ENCODE results near the gene PPID.
"Not testable (repeated sequence)": the region's sequence is repeated elsewhere in the genome, so short reads cannot be mapped to it uniquely, and the experiment has no call there.

Gene PPID

DNA sequence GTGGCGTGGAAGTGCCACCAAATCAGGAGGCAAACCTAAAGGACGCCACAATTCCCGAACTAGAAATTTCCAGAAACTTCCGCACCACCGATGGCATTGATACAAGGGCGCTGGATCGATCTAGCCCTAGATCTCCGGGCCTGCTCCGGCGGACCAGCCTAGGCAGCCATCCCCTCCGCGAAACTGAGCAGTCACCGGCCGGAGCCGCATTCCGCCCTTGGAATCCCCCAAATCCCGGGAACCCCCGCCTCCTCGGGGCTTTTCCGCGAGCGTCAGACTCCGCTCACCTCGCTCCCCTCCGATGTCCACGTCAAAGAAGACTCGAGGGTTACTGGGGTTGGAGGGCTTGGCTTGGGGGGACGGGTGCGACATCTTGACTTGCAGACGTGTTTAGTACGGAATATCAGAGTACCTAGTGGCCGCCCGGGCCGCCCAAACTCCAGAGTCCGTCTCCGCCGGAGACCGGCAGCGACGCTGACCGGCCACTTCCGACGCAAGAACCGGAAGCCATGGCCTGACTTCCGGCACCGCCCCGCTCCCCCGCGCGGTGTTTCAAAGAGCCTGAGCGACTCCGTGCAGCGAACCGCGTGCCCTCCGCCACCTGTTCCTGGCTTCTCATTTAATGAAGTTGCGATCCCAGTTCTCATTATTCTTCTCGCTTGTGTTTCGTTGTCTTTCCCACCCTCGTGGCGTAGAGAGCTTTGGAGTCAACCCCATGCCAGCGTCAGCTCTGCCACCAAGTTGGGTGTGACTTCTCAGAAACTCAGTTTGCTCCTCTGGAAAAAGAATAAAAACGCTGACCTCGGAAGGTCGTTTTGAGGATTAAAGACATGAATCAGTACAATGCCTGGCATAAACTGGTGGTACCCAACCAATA, at the start of gene PPID:
Gene PPID (minus strand): TSS at position 480 of the 877 bp plus-strand sequence. CDS start 108 bp downstream, at position 372.
- peak; percentile 91 for DNase-seq

DNA sequence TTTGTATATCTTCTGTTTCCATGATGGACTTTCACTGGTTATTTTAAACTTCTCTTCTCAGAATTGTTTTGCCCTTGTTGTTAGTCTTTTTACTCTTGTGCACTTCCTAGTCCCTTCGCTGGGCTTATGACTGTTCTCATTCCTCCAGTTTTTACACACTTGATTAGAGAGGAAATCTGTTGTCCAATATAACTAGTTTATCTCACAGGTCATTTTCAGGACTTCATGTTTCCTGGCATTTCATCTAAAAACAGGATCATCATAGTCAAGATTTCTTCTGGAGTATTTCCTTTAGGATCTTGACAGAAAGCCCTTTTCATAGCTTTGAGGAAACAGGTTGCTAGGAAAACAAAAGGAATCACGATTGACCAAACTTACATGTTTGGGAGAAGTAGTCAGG, 48.6 kb upstream of the PPID start:
- no peak for DNase-seq

- DNase-seq: no peak
Measured at GRCh38 chr4:158770671-158771070, 47.5 kb upstream of the PPID start.

DNA sequence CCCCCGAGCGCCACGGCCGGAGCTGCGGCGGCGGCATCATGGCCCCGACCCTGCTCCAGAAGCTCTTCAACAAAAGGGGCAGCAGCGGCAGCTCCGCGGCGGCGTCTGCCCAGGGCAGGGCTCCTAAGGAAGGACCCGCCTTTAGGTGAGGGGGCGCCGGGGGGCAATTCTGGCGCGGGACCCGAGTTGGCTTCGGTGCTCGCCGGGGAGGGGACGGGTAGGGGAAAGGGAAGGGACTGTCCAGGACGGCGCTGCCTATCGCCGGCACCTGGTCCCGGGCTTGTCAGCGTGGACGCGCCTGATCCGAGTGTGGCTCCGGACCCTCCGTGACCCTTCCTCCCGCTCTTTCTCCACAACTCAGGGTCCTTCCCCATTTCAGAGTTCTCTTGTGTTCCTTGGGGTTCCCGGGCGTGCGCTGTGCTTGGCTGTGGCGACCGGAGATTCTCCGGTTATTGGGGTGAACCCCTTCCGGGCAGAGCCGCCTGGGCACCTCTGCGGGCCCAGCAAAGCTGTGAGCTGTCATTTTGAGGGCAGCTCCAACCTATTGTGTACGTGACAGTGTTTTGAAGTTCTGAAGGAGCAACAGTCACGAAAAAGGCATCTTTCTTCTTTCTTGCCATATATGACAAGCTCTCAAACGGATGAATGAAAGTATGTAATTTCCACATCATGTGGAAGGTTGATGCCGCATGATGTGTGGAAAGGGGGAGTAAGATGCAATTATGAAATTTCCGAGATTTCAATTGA, 46.2 kb upstream of the PPID start:
- DNase-seq: peak; percentile 60

DNA sequence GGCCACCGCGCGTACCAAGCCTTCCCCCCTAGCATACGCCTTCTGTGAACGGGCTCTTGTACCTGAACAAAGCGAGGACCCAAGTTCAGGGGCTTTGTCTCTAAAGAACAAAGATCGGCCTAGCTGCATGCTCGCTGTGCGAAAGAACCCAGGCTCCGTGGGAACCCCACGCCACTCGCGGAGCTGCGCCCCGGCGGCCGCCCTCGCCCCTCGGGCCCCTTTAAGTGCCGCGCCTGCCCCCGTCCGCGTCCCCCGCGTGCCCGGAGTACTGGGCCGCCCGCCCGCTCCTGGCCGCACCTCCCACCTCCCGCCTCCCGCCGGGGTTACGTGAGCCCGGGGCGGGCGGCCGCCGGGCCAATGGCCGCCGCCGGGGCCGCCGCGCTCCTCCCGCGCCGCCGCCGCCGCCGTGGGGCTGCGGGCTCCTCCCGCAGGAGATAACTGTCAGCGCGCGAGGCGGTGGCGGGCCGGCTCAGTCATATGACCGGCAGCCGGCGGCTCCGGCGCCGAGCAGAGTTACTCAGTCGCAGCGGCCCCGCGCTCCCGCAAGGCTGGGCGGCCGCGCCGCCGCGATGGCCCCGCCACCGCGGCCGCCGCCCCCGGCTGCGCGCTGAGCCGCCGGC, 45.5 kb upstream of the PPID start, which contains the start of gene FNIP2:
Gene FNIP2 (plus strand): TSS at position 472 of the 620 bp plus-strand sequence. CDS start 187 bp downstream, outside the sequence.
- DNase-seq: peak; percentile 76

- DNase-seq: no peak
Measured at GRCh38 chr4:158767451-158767850, 44.3 kb upstream of the PPID start.

- no peak for DNase-seq
Measured at GRCh38 chr4:158766434-158767044, 43.3 kb upstream of the PPID start.

DNA sequence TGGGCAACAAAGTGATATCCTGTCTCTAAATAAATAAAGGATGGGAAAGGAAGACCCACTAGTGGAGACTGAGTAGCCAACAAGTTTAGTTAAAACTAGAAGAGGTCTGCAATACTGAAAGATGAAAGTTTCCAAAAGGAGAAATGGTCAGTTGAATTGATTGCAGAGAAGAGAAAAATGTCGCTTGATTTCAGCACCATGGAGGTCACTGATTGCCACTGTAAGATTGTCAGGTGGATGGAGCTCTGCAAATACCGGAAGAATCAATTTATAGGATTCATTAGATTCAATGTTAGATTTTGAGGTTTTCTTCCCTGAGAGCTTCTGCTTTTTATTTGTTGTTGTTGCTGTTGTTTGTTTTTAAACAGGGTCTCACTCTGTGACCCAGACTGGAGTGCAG, 40.3 kb upstream of the PPID start:
- no peak for DNase-seq

GRCh38 chr4:158762553-158762952, 39.4 kb upstream of the PPID start:
- DNase-seq: no peak

DNA sequence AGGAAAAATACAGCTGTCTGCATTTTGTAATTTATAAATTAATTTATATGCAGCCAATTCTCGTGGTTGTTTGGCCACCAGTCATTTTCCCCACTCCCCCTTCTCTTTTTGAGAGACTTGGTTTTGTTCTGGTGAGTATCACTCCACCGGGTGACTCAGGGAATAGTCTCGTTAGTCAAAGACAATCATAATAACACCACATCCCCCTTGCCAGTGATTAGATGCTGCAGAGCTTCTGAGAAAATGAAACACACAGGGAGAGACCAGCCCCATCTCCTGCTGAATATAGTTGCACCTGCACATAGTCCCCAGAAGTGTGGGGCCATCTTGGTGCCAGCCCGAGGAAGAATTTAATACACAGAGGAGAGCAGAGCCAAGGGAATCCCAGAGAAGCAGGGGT, 37.7 kb upstream of the PPID start:
- no peak for DNase-seq

DNA sequence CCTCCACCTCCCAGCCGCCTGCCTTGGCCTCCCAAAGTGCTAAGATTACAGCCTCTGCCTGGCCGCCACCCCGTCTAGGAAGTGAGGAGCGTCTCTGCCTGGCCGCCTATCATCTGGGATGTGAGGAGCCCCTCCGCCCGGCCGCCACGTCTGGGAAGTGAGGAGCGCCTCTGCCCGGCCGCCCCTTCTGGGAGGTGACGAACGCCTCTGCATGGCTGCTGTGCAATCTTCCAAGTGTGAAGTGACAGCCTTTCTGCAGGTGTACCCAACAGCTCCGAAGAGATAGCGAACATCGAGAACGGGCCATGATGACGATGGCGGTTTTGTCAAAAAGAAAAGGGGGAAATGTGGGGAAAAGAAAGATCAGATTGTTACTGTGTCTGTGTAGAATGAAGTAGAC, 36.3 kb upstream of the PPID start:
- DNase-seq: not testable (repeated sequence)

DNA sequence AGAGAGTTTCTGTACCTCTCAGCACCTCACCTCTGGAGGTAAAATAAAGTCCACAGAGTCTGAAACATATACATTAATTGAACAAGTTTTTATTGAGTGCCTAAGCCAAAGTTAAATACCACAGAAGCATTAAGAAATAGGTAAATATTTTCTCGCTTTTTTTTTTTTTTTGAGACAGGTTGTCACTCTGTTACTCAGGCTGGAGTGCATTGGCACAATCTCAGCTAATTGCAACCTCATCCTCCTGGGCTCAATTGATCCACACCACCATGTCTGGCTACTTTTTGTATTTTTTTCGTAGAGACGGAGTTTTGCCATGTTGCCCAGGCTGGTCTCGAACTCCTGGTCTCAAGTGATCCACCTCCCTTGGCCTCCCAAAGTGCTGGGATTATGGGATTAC, 35.5 kb upstream of the PPID start:
- DNase-seq: no peak

- DNase-seq: no peak
Measured at GRCh38 chr4:158758142-158758541, 34.9 kb upstream of the PPID start.

GRCh38 chr4:158756588-158756987, 33.4 kb upstream of the PPID start:
- no peak for DNase-seq

- not testable (repeated sequence) for DNase-seq
Measured at GRCh38 chr4:158755819-158756218, 32.6 kb upstream of the PPID start.

DNA sequence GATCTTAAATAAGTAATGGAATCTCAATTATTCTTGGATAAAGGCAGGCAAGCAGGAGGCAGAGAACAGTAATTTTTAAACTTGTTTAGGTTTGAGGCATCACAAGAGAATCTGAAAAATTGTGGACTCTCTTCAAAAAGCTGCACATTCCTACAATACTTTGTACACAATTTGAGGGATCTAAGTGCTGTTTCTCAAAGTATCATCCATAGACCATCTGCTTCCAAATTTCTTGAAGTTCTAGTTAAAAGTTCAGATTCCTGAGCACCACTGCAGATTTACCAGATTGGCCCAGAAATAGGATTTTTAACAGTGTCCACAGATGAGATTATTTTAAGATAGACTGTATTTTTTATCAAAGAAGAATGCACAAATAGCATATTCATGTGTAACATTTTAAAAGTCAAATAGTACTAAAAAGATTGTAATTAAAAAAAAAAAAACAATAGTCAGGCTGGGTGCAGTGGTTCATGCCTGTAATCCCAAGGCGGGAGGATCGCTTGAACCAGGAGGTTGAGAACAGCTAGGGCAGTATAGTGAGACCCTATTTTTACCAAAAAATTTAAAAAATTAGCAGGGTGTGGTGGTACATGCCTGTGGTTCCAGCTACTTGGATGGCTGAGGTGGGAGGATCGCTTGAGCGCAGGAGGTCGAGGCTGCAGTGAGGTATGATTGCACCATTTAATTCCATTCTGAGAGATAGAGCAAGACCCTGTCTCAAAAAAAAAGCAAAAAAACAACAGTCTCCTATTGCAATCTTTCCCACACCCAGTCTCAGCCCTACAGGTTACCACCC, 31.4 kb upstream of the PPID start:
- no peak for DNase-seq

DNA sequence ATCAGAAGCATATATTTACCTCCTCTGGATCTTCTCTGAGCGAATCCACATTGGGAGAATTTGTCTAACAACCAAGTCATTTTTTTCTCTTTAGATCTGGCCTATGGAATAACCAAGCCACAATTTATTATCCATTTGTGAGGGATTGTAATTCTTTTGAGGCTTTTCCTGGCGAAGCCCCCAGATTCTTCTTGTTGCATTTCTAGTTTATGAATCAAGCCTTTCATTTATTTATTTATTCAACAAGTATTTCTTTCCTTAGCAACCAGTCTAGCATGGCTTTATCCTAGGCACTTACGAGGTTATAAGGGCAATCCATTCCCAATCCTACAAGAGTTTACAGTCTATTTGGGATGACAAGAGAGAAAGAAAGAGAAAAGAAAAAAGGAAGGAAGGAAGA, 27.2 kb upstream of the PPID start:
- DNase-seq: no peak

DNA sequence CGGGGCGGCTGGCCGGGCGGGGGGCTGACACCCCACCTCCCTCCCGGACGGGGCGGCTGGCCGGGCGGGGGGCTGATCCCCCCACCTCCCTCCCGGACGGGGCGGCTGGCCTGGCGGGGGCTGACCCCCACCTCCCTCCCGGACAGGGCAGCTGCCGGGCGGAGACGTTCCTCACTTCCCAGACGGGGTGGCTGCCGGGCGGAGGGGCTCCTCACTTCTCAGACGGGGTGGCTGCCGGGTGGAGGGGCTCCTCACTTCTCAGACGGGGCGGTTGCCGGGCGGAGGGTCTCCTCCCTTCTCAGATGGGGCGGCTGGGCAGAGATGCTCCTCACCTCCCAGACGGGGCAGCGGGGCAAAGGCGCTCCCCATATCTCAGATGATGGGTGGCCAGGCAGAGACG, 23.3 kb upstream of the PPID start:
- not testable (repeated sequence) for DNase-seq

DNA sequence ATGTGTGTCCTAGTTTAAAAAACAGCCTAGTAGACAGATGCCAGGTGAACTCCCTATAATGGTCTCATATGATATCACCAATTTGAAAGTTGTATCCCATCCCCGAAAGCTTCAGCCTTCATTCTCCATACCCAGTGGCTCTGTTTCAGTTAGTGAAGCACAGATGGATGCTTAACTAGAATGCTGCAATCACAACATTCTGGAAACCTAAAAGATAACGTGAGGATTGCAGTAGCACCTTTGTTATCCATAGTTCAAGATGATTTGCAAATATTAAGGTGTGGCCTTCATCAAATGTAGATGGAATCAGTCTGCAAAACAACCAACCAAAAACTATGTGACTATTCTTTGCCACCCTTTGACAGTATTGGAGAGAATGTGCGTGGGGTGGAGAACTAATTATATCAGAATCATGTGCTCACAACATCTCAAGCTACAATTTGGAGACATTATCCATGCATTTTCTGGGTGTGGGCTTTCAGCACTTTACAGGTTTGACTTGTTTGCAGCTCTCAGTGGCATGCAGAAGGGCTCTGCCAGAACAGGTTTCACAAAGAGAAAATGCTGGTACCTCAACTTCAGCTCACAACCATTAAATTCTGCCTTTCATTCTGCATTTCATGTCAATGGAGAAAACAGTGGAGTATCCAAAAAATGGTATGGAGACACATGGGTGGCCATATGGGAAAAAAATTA, 18.3 kb upstream of the PPID start:
- no peak for DNase-seq

GRCh38 chr4:158739600-158739999, 16.4 kb upstream of the PPID start:
- no peak for DNase-seq

DNA sequence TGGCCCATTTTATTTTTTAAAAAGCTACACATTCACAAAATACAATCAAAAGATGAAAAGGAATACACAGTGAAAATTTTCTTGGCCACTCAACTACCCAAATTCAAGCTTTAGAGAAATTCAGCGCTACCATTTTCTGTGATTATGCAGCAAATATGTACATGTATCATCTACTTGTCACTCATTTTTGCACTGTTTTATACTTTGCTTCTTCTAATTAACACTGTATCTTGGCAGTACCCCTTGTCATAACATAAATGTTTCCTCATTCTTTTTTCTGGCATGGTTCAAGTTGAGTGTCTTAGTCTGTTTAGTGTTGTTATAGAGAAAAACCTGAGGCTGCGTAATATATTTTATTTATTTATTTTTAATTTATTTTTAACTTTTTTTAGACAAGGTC, 15.7 kb upstream of the PPID start:
- DNase-seq: no peak
